HepG2 (cell line): ENCODE data around the gene CNTFR. TPM values are rescaled to one million over a fixed set of nuclear protein-coding genes. Genes with fewer than 3 reads are reported as not detected.

Experiments used
- CBX5 ChIP-seq: sonication (generic); formaldehyde crosslinking; IDR thresholded peaks from 2 replicates; pipeline ENCODE4 v1.4.0; 2020; ENCODE audit warnings: missing genetic modification reagents, borderline replicate concordance
- CC2D1A ChIP-seq: sonication (generic); formaldehyde crosslinking; IDR thresholded peaks from 2 replicates; pipeline ENCODE4 v1.8.1; 2023; ENCODE audit warnings: mild to moderate bottlenecking, missing genetic modification reagents
- CTCF ChIP-seq: sonication (generic); formaldehyde crosslinking; IDR thresholded peaks from 2 replicates; pipeline ENCODE4 v1.5.0; 2020; ENCODE audit warnings: mild to moderate bottlenecking, missing genetic modification reagents, moderate library complexity
- MAX ChIP-seq: IDR thresholded peaks from 2 replicates; pipeline ENCODE4 v1.6.1; 2012; ENCODE audit warnings: inconsistent platforms
- MAZ ChIP-seq, 2 experiments: sonication (generic) in 1 of 2; formaldehyde crosslinking in 1 of 2; IDR thresholded peaks; 2 replicates each; pipeline versions ENCODE4 v1.5.0 to v1.6.1; 2012 to 2020; ENCODE audit warnings: low read depth in 2 of 2, mild to moderate bottlenecking in 2 of 2, borderline replicate concordance in 1 of 2, improper control_type of control experiment in 1 of 2, low read length in 1 of 2, missing genetic modification reagents in 1 of 2, moderate library complexity in 1 of 2
- MLLT10 ChIP-seq: sonication (generic); formaldehyde crosslinking; IDR thresholded peaks from 2 replicates; pipeline ENCODE4 v1.4.0; 2020; ENCODE audit warnings: missing genetic modification reagents
- MTA1 ChIP-seq: sonication (generic); formaldehyde crosslinking; IDR thresholded peaks from 2 replicates; pipeline ENCODE4 v1.4.0; 2020; ENCODE audit warnings: missing genetic modification reagents, mild to moderate bottlenecking, borderline replicate concordance
- MTF2 ChIP-seq: sonication (generic); formaldehyde crosslinking; IDR thresholded peaks from 2 replicates; pipeline ENCODE4 v1.5.0; 2020; ENCODE audit warnings: missing genetic modification reagents, borderline replicate concordance
- PATZ1 ChIP-seq: sonication (generic); formaldehyde crosslinking; IDR thresholded peaks from 2 replicates; pipeline ENCODE4 v1.4.0; 2020; ENCODE audit warnings: missing genetic modification reagents
- SMAD1 ChIP-seq: sonication (generic); formaldehyde crosslinking; IDR thresholded peaks from 2 replicates; pipeline ENCODE4 v1.4.0; 2020; ENCODE audit warnings: missing genetic modification reagents, low read depth, mild to moderate bottlenecking, borderline replicate concordance
- SOX5 ChIP-seq: IDR thresholded peaks from 2 replicates; pipeline ENCODE4 v1.6.1; 2016; ENCODE audit warnings: borderline replicate concordance
- TEAD3 ChIP-seq: optimal IDR thresholded peaks from 2 replicates; pipeline ENCODE3; 2016; ENCODE audit warnings: borderline replicate concordance
- TFDP1 ChIP-seq: IDR thresholded peaks from 2 replicates; pipeline ENCODE4 v1.6.1; 2016; ENCODE audit warnings: missing compliant biosample characterization, missing genetic modification reagents, borderline replicate concordance
- YY1 ChIP-seq: IDR thresholded peaks from 2 replicates; pipeline ENCODE4 v1.6.1; 2011; ENCODE audit warnings: low read length, low read depth, moderate library complexity, mild to moderate bottlenecking; ENCODE audit not compliant: insufficient read depth, insufficient replicate concordance
- ZBTB25 ChIP-seq: IDR thresholded peaks from 2 replicates; pipeline ENCODE4 v1.6.1; 2018; ENCODE audit warnings: missing genetic modification reagents
- ZBTB7A ChIP-seq: sonication (generic); formaldehyde crosslinking; IDR thresholded peaks from 2 replicates; pipeline ENCODE4 v1.8.0; 2022; ENCODE audit warnings: mild to moderate bottlenecking, missing genetic modification reagents
- ZFX ChIP-seq: sonication (generic); formaldehyde crosslinking; IDR thresholded peaks from 2 replicates; pipeline ENCODE4 v1.4.0; 2020; ENCODE audit warnings: mild to moderate bottlenecking, low read depth, missing genetic modification reagents, moderate library complexity
- ZFY ChIP-seq: sonication (generic); formaldehyde crosslinking; IDR thresholded peaks from 2 replicates; pipeline ENCODE4 v1.4.0; 2020; ENCODE audit warnings: missing genetic modification reagents
- ZMAT3 ChIP-seq: sonication (generic); formaldehyde crosslinking; conservative IDR thresholded peaks from 2 replicates; pipeline ENCODE4 v1.7.0; 2021; ENCODE audit warnings: missing genetic modification reagents
- ZNF124 ChIP-seq: sonication (generic); formaldehyde crosslinking; IDR thresholded peaks from 2 replicates; pipeline ENCODE4 v1.4.0; 2020; ENCODE audit warnings: missing genetic modification reagents
- ZNF354B ChIP-seq: sonication (generic); formaldehyde crosslinking; IDR thresholded peaks from 2 replicates; pipeline ENCODE4 v1.8.0; 2022; ENCODE audit warnings: mild to moderate bottlenecking, missing genetic modification reagents
- ZNF558 ChIP-seq: sonication (generic); formaldehyde crosslinking; IDR thresholded peaks from 2 replicates; pipeline ENCODE4 v1.9.0; 2022; ENCODE audit warnings: mild to moderate bottlenecking, missing genetic modification reagents, borderline replicate concordance
- ZNF703 ChIP-seq: sonication (generic); formaldehyde crosslinking; IDR thresholded peaks from 2 replicates; pipeline ENCODE4 v1.5.1; 2020; ENCODE audit warnings: missing genetic modification reagents, mild to moderate bottlenecking, moderate library complexity, borderline replicate concordance
- polyA plus RNA-seq, 8 experiments: library from polyadenylated mRNA; depleted of rRNA in 3 of 8; stranded (reverse) in 7 of 8; unstranded in 1 of 8; fragments of >200 nt; fragmentation: Illumina TruSeq in 4 of 8; extraction: Trizol in 4 of 8; gene quantifications; 2 replicates each; pipeline versions ENCODE4 v1.2.1 to v1.2.3, GENCODE V29; 2011 to 2016; ENCODE audit warnings: low read depth in 4 of 8, missing spikeins in 1 of 8, mixed read lengths in 1 of 8; ENCODE audit not compliant: insufficient read depth in 1 of 8
- total RNA-seq, 5 experiments: library from RNA; depleted of rRNA; stranded (reverse); fragments of >200 nt; fragmentation: Illumina TruSeq; extraction: Trizol; gene quantifications; 2 replicates each; pipeline ENCODE4 v1.2.3, GENCODE V29; 2016; ENCODE audit warnings: low read depth in 1 of 5

CNTFR gene
- total and polyA plus RNA-seq, 2 of the 13 experiments (the other 11 are each of a cell fraction or from before 2014, with no cell fraction given) = not detected

GRCh38 chr9:34591248-34591916, 1.9 kb upstream of the CNTFR start (continued):
- TF ChIP-seq CTCF = peak; percentile 98
- TF ChIP-seq TEAD3 = peak; percentile 27
- no peak for TF ChIP-seq ZMAT3 (CRISPR knock-in tag)
- TF ChIP-seq TFDP1 (CRISPR knock-in tag) = peak; percentile 23; the same call in 1 of the 2 replicates
- no peak for TF ChIP-seq CC2D1A
- peak; percentile 24; the same call in 1 of the 2 replicates for TF ChIP-seq MTA1 (CRISPR knock-in tag)
- TF ChIP-seq ZNF354B (CRISPR knock-in tag) = no peak
- TF ChIP-seq MAZ (IDR thresholded peaks at IDR 0.05; ENCODE audit: borderline replicate concordance, low read depth, low read length) = no peak
- TF ChIP-seq MAZ (CRISPR knock-in tag; IDR thresholded peaks at IDR 0.05; ENCODE audit: low read depth) = peak; percentile 68
- no peak for TF ChIP-seq ZNF703 (CRISPR knock-in tag)
- TF ChIP-seq ZNF558 (CRISPR knock-in tag) = no peak
- TF ChIP-seq ZBTB7A (CRISPR knock-in tag) = no peak
- 0 out of 2 replicates have a peak, but pooled peaks have one; percentile 19 for TF ChIP-seq SOX5
- TF ChIP-seq CBX5 (CRISPR knock-in tag) = 0 out of 2 replicates have a peak, but pooled peaks have one; percentile 52
- peak; percentile 35; the same call in 1 of the 2 replicates for TF ChIP-seq MAX
- TF ChIP-seq ZNF124 (CRISPR knock-in tag) = 0 out of 2 replicates have a peak, but pooled peaks have one; percentile 34
- TF ChIP-seq PATZ1 (CRISPR knock-in tag) = peak; percentile 53; the same call in 1 of the 2 replicates
- TF ChIP-seq MLLT10 (CRISPR knock-in tag) = no peak
- peak; percentile 95; the same call in 1 of the 2 replicates for TF ChIP-seq MTF2 (CRISPR knock-in tag)
- peak; percentile 53 for TF ChIP-seq ZFX (CRISPR knock-in tag)
- TF ChIP-seq ZBTB25 = no peak
- TF ChIP-seq YY1 = peak; percentile 41
- peak; percentile 22; the same call in 1 of the 2 replicates for TF ChIP-seq ZFY (CRISPR knock-in tag)
- no peak for TF ChIP-seq SMAD1 (CRISPR knock-in tag)
